NCI-H446 (cell line): Measurements from ENCODE around the gene ZNF285.
"Not testable (repeated sequence)": the region's sequence is repeated elsewhere in the genome, so short reads cannot be mapped to it uniquely, and the experiment has no call there.

Source experiments
- DNase-seq, 2 experiments: peaks; one replicate each; lab custom pipeline; 2025; lab: John Stamatoyannopoulos, UW

The ZNF285 gene

GRCh38 chr19:44401139-44402115 lies at the start of gene ZNF285:
ZNF285 (minus strand) TSS chr19:44401608; CDS start chr19:44397213, 4,395 bp downstream.
- no peak for DNase-seq

DNA sequence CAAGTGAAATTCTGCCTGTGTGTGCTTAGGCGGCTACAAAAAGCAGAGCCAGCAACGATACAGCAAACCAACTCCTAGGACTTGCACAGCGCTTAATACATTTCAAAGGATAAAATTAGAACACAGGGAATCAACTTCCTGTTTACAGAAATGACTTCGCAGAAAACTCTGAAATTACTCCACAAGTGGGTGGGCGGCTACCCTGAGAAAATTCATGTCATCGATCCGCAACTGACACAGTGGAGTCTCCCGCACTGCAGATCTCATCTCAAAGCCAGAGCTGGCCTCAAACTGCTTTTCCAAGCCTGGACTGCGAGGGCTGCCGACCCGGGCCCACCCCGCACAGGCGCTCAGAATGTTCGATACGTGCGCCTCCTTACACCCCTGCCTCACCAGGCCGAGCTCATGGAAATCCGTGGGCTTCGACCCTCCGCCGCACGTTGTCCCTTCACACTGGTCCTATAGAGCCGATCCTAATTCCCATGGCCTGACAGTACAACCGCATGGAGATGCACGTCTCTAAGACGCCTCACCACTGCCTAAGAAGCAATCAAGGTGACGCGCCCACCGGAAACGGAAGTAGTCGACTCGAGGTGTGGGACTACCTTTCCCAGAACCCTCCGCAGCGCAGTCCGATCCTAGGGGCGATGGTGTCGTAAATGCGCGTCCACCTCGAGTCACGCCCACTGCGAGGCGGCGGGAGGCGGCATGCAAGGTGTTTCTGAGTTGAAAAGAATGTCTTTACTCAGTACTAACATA lies 46.7 kb upstream of the ZNF285 start, which contains the start of gene ZNF229:
ZNF229 (minus strand) TSS at position 557 of the 759 bp plus-strand sequence. CDS start 5,625 bp downstream, outside the sequence.
- peak; percentile 74 to 91 for DNase-seq

DNA sequence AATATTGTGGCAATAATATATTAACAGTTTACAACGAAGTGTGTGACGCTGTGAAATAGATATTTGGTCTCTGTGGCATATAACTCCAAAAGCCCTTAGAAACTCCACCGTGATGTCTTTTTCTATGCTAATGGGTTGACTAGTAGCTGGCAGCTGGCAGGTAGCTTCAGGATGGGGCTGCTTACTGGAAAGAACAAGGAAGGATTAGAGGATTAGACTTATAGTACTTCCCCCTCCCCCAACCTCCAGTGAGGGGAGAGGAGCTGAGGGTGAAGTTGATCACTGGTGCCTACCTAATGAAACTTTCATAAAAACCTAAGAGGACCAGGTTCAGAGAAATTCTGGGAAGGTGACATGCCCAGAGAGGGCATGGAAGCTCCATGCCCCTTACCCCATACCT lies 37.0 kb upstream of the ZNF285 start:
- no peak for DNase-seq

GRCh38 chr19:44435441-44435840 lies 34.0 kb upstream of the ZNF285 start:
- DNase-seq = no peak

DNA sequence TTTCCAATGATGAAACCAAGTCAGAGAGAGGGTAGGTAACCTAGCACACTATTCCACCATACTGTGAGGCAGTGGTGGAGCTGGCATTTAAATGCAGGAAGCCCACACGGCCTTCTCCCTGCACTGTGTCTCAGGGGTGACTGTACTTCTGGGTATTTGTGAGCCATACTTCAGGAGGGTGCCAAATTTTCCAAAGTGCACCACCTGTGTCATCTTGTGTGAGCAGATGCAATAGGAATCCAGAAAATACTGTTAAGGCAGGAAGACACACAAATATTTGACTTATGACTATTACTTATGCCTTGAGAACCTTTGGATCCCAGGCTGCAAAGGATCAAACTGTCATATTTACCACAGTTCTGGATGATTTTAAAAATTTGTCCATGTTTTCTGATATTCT lies 29.5 kb upstream of the ZNF285 start:
- DNase-seq = no peak

DNA sequence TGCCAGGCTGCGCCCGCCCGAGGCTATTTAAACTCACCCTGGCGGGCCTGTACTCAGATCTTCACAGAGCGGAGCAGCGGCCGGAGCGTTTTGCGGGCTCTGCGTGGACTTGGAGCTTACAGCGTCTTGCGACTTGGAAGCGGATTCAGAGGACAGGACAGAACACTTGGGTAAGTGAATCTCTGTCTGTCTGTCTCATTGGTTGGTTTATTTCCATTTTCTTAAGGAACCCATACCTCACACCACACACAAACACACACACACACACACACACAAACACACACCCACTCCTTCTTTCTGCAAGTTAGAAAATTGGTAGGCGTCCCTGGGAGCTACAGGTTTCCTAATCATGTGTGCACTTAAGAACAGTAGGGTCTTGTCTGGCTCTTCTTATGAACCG lies 14.1 kb upstream of the ZNF285 start:
- not testable (repeated sequence) for DNase-seq

- DNase-seq = not testable (repeated sequence)
Observed at GRCh38 chr19:44389268-44389667, 12.1 kb downstream of the ZNF285 start.

DNA sequence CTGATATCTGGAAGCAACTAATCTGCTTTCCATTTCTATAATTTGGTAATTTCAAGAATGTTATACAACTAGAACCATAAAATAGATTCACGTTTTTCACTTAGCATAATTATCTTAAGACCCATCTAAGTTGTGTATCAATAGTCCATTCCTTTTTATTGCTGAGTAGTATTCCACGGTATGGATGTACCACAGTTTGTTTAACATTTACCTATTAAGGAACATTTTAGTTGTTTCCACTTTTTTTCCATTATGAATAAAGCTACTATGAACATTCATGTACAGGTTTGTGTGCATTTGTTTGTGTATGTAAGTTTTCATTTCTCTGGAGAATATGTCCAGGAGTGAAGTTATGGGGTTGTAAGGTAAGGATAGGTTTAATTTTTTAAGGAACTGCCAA lies 26.6 kb downstream of the ZNF285 start:
- DNase-seq = no peak

DNA sequence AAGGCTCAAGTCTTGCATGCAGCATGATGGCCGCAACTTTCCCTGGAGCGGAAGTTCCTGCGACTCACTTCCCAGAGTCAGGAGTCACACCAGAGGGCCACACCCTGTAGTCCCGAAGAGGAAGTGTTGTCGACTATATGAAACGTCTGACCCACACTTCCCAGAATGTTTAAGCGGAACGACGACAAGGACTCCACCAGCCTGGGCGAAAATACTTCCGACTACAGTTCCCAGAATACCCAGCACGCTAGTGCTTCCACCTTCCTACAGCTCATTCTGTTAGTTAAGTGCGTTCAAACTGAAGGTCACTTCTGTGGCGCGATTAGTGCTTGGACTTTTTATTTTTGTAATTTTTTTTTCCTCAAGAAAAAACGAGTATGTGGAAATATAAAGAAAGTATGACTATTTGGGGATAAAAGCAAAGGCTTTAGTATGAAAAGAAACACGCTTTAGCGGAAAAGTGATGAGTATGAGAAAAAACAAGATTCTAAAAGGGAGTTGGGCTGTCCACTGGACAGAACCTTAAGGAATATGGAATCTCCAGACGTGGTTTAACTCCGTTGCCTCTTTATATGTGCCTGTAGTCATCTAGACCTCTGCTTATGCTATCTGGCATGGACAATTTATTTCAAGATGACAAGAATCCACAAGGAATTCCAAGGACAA lies 29.5 kb downstream of the ZNF285 start:
- no peak for DNase-seq

GRCh38 chr19:44367024-44367423 lies 34.4 kb downstream of the ZNF285 start:
- no peak for DNase-seq

DNA sequence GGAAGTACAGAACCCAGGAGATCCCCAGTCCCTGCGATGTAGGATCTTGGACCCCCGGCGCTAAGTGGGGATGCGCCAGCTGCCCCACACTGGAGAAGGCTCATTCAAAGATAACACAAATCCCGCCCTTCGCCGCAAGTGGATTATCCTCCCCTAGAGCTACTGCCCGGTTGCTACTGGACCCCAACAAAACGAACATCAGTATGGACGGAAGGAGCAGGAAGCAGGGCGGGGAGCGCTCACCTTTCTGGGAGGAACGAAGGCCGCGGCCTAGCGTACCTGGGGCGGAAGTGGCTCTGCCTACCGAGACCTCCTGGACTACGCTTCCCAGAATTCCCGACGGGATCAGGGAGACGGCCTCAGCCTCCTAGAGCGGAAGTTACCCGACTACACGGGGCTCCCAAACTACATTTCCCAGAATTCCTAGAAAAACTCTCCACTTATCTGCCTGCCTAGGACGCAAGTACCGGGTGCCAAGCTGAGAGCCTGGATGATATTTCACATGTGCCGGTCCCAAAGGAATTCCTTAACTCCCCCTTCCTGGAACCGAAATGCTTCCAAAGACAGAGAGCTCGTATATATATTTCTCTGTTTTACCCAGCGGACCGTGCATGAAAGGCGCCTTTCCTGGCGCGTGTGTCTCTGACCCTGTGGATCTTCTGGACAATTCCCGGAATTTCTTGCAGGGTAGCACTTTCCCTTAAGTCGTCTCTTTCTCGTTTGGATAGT lies 44.9 kb downstream of the ZNF285 start, which contains the start of gene ZNF112:
ZNF112 (minus strand) TSS at position 298 of the 729 bp plus-strand sequence. CDS start 16,141 bp downstream, outside the sequence.
- DNase-seq = peak; percentile 87 to 98

GRCh38 chr19:44346556-44346955 lies 54.9 kb downstream of the ZNF285 start:
- peak; percentile 9 to 69 for DNase-seq

- DNase-seq = peak; percentile 70 to 91
Observed at GRCh38 chr19:44345959-44346358, 55.4 kb downstream of the ZNF285 start.

- DNase-seq = no peak
Observed at GRCh38 chr19:44344255-44344654, 57.2 kb downstream of the ZNF285 start.

DNA sequence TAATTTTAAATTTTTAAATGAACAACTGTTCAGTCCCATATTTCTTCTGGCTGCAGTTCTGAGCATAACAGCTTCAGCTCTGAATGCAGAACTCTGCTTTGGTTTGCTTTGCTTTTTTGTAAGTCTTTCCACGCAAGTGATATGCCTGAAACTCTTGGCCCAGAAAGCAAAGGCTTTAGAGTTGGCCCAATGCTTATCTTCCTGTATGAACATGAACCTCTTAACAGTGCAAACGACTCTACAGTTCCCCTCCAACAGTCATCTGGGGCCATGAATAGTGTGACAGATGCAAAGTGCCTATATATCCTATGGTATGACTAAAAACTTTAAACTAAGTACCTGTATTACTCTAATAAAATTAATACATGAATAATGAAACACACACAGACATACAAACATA lies 59.6 kb downstream of the ZNF285 start:
- DNase-seq = no peak

DNA sequence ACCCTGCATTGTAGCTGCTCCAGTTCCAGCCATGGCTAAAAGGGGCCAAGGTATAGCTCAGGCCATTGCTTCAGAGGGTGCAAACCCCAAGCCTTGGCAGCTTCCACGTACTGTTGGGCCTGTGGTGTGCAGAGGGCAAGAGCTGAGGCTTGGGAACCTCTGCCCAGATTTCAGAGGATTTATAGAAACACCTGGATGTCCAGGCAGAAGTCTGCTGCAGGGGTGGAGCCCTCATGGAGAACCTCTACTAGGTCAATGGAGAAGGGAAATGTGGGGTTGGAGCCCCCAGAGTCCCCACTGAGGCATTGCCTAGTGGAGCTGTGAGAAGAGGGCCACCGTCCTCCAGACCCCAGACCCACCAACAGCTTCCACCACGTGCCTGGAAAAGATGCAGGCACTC lies 66.8 kb downstream of the ZNF285 start:
- not testable (repeated sequence) for DNase-seq
